MM.1S (cell line): Measurements from ENCODE around the gene SRSF2.

ENCODE experiments used
- DNase-seq: peaks from one replicate; pipeline ENCODE4 v3.0.0-alpha.2; 2015
- H2AFZ ChIP-seq: fragments of 300-600 bp; sonication (generic); 2 replicates; pipeline ENCODE4 v1.6.0; 2016; ENCODE audit warnings: antibody characterized with exemption, low read length
- H3F3A ChIP-seq: fragments of 300-600 bp; sonication (generic); 2 replicates; pipeline ENCODE4 v1.6.1; 2016; ENCODE audit warnings: mild to moderate bottlenecking, antibody characterized with exemption, low read length, moderate library complexity, mixed read lengths; ENCODE audit not compliant: insufficient read depth
- H3K27ac ChIP-seq: fragments of 300-600 bp; sonication (generic); 2 replicates; pipeline ENCODE4 v1.5.1; 2016; ENCODE audit warnings: mild to moderate bottlenecking, low read length
- H3K27me3 ChIP-seq: fragments of 300-600 bp; sonication (generic); replicated peaks from 2 replicates; pipeline ENCODE4 v1.6.0; 2016; ENCODE audit warnings: low read length; ENCODE audit not compliant: insufficient read depth
- H3K36me3 ChIP-seq: fragments of 300-600 bp; sonication (generic); replicated peaks from 2 replicates; pipeline ENCODE4 v1.6.1; 2016; ENCODE audit warnings: mild to moderate bottlenecking, low read length, mixed read lengths; ENCODE audit not compliant: insufficient read depth
- H3K4me1 ChIP-seq: fragments of 300-600 bp; sonication (generic); 2 replicates; pipeline ENCODE4 v1.6.1; 2016; ENCODE audit warnings: low read length, mixed read lengths
- H3K4me2 ChIP-seq: fragments of 300-600 bp; sonication (generic); 2 replicates; pipeline ENCODE4 v1.6.0; 2016; ENCODE audit warnings: low read depth, low read length
- H3K4me3 ChIP-seq: fragments of 300-600 bp; sonication (generic); 2 replicates; pipeline ENCODE4 v1.5.1; 2016; ENCODE audit warnings: low read length, mixed read lengths
- H3K79me2 ChIP-seq: fragments of 300-600 bp; sonication (generic); 2 replicates; pipeline ENCODE4 v1.6.1; 2016; ENCODE audit warnings: mixed run types, low read length, mixed read lengths
- H3K9ac ChIP-seq: fragments of 300-600 bp; sonication (generic); 2 replicates; pipeline ENCODE4 v1.6.1; 2016; ENCODE audit warnings: low read length, mixed read lengths
- H3K9me2 ChIP-seq: fragments of 300-600 bp; sonication (generic); replicated peaks from 2 replicates; pipeline ENCODE4 v1.6.1; 2016; ENCODE audit warnings: mild to moderate bottlenecking, low read length, mixed read lengths; ENCODE audit not compliant: insufficient read depth
- H3K9me3 ChIP-seq: fragments of 300-600 bp; sonication (generic); replicated peaks from 2 replicates; pipeline ENCODE4 v1.6.1; 2016; ENCODE audit warnings: mild to moderate bottlenecking, low read length, mixed read lengths; ENCODE audit not compliant: insufficient read depth
- H4K20me1 ChIP-seq: fragments of 300-600 bp; sonication (generic); 2 replicates; pipeline ENCODE4 v1.6.1; 2016; ENCODE audit warnings: mild to moderate bottlenecking, low read length, moderate library complexity, mixed read lengths; ENCODE audit not compliant: insufficient read depth
- EZH2 ChIP-seq: fragments of 300-600 bp; sonication (generic); optimal IDR thresholded peaks from 2 replicates; pipeline ENCODE3; 2017; ENCODE audit warnings: low read depth, mild to moderate bottlenecking, antibody characterized with exemption, low read length, mixed read lengths
- EZH2phosphoT487 ChIP-seq: fragments of 300-600 bp; sonication (generic); IDR thresholded peaks from 2 replicates; pipeline ENCODE4 v1.6.1; 2018; ENCODE audit warnings: antibody characterized with exemption, low read length
- TF ChIP-seq, protein P1 (sequence below): fragments of 300-600 bp; sonication (generic); IDR thresholded peaks from 2 replicates; pipeline ENCODE4 v1.5.1; 2016; ENCODE audit warnings: antibody characterized with exemption, low read length, mixed read lengths

The SRSF2 gene

DNA sequence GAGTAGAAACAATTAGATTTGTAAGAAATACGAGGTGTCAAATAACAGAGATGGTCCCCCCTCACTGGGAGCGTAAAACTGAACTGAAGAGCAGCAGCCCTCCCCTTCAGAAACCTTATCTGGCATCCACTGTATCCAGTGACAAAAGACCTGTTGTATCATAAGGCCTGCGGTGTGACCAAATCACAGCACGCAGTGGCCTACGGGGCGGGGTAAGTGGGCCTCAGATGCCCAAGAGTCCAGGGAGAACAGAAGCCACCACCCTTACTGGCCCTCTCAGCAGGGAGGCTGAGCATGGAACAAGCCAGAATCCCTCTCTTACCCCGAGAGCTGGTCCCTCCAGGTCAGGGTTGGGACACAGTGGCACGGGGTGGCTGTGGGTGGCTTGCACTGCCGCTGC lies 16.2 kb downstream of the SRSF2 start:
- Histone ChIP-seq H3F3A (peaks cover 23% of the 10 kb centered on the region), H3K9ac (no peak overlapping the region), H3K27ac (no peak overlapping the region), H3K9me3 (no peaks in the 10 kb centered on the region), H3K79me2 (peaks cover 72% of the 10 kb centered on the region), H3K4me1 (peaks cover 18% of the 10 kb centered on the region), H3K9me2 (no peaks in the 10 kb centered on the region), H3K4me3 (no peak overlapping the region), H3K4me2 (no peak overlapping the region), H2AFZ (no peak overlapping the region), H4K20me1 (no peaks in the 10 kb centered on the region), H3K27me3 (no peaks in the 10 kb centered on the region), H3K36me3 (peaks cover 15% of the 10 kb centered on the region)
- DNase-seq, result no peak
- TF ChIP-seq, protein P1, sequence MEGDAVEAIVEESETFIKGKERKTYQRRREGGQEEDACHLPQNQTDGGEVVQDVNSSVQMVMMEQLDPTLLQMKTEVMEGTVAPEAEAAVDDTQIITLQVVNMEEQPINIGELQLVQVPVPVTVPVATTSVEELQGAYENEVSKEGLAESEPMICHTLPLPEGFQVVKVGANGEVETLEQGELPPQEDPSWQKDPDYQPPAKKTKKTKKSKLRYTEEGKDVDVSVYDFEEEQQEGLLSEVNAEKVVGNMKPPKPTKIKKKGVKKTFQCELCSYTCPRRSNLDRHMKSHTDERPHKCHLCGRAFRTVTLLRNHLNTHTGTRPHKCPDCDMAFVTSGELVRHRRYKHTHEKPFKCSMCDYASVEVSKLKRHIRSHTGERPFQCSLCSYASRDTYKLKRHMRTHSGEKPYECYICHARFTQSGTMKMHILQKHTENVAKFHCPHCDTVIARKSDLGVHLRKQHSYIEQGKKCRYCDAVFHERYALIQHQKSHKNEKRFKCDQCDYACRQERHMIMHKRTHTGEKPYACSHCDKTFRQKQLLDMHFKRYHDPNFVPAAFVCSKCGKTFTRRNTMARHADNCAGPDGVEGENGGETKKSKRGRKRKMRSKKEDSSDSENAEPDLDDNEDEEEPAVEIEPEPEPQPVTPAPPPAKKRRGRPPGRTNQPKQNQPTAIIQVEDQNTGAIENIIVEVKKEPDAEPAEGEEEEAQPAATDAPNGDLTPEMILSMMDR, result no peak
- no peak for TF ChIP-seq EZH2phosphoT487
- no peak for TF ChIP-seq EZH2

DNA sequence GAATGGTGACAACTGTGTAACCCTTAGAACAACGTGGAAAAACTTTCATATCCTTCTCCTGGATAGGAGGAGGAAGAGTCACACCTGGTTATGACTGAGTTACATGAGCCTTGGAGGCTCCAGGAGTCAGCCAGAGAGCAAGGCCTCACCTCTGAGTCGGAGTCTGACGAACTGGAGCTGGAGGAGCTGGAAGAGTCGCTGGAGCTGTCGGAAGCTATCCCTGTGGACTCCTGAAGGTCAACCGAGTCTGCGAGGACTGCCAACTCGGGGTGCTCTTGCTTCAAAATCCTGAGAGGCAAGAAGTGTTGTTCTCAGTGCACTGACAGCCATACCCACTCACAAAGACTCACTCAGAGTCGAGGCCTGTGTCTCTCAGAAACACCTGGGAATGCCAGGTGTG lies 16.9 kb downstream of the SRSF2 start:
- Histone ChIP-seq H3F3A (peaks cover 23% of the 10 kb centered on the region), H3K4me2 (no peak overlapping the region), H3K4me1 (peaks cover 25% of the 10 kb centered on the region)

DNA sequence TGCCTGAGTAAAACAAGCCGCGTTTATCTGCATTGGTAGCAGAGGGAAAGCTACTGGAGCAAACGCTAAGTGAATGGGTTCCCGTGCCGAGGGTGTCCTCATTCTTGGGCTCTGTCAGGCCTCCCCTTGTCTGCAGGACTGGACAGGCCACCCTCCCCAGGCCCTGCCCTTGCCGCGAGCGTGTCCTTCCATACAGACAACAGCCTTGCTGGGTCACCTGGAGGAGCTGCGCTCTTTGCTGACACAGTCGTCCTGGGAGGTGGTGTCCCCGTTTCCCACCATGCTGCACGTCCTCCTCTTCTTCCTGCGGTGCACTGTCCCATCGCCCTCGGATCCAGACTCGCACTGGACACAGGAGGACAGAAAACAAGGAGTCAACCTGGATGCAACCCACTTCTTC lies 18.6 kb downstream of the SRSF2 start:
- Histone ChIP-seq H3K4me2 (no peak overlapping the region), H2AFZ (no peak overlapping the region), H3K4me3 (no peak overlapping the region), H3F3A (peaks cover 25% of the 10 kb centered on the region), H3K4me1 (peaks cover 25% of the 10 kb centered on the region), H3K9me3 (no peaks in the 10 kb centered on the region), H3K79me2 (peaks cover 60% of the 10 kb centered on the region), H3K27me3 (no peaks in the 10 kb centered on the region), H4K20me1 (no peaks in the 10 kb centered on the region), H3K9ac (no peak overlapping the region), H3K36me3 (peaks cover 7% of the 10 kb centered on the region), H3K27ac (no peak overlapping the region), H3K9me2 (no peaks in the 10 kb centered on the region)
- DNase-seq, result no peak
- TF ChIP-seq EZH2phosphoT487 (no peak), EZH2 (no peak)
- TF ChIP-seq, protein P1, result no peak

More for the DNA sequence above, 16.9 kb downstream of the SRSF2 start:
- DNase-seq, result no peak
- no peaks in the 10 kb centered on the region for H4K20me1 ChIP-seq
- no peaks in the 10 kb centered on the region for H3K9me3 ChIP-seq
- H3K27me3 ChIP-seq, result no peaks in the 10 kb centered on the region
- H3K9ac ChIP-seq, result no peak overlapping the region
- H3K9me2 ChIP-seq, result no peaks in the 10 kb centered on the region
- peaks cover 65% of the 10 kb centered on the region for H3K79me2 ChIP-seq
- no peak overlapping the region for H3K4me3 ChIP-seq
- no peak overlapping the region for H2AFZ ChIP-seq
- no peak overlapping the region for H3K27ac ChIP-seq
- H3K36me3 ChIP-seq, result peaks cover 15% of the 10 kb centered on the region
- no peak for TF ChIP-seq EZH2phosphoT487
- TF ChIP-seq EZH2, result no peak
- TF ChIP-seq, protein P1, result no peak

DNA sequence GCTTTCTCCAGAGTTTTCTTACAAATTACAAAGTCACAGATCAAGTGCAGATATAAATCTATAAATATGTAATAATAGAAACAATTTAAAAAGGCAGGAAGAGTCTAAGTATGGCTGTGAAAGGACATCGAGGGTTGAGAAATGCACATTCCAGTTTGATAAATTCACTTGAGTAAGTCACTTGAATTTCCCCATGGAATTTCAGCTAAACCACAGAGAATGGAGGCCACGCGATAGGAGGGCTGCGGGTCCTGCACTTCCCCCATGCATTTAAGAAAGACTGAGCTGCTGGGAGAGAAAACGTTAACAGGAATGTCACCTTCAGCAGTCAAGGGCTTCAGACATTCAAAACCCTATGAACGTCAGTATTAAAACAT lies 20.3 kb downstream of the SRSF2 start:
- TF ChIP-seq, protein P1, result no peak
- TF ChIP-seq EZH2phosphoT487 (no peak), EZH2 (no peak)
- Histone ChIP-seq H2AFZ (no peak overlapping the region), H3K79me2 (peaks cover 46% of the 10 kb centered on the region), H3K9ac (no peak overlapping the region), H3K27me3 (no peaks in the 10 kb centered on the region), H3K9me3 (no peaks in the 10 kb centered on the region), H3K36me3 (peaks cover 7% of the 10 kb centered on the region; the same call in 1 of the 2 replicates), H3K4me1 (peaks cover 24% of the 10 kb centered on the region), H3K9me2 (no peaks in the 10 kb centered on the region), H3K27ac (no peak overlapping the region), H3F3A (peaks cover 22% of the 10 kb centered on the region), H3K4me3 (no peak overlapping the region), H3K4me2 (no peak overlapping the region), H4K20me1 (no peaks in the 10 kb centered on the region)
- DNase-seq, result no peak
